Transverse colon (tissue), 3 donors: ENCODE data around the gene FEN1.
A peak's percentile ranks its signal among the peaks of the same experiment; 100 is the strongest.

Source experiments
- EP300 ChIP-seq: sonication (generic); formaldehyde crosslinking; IDR thresholded peaks from one replicate; pipeline ENCODE4 v1.6.1; 2017; ENCODE audit warnings: antibody characterized with exemption, low read depth
- POLR2A ChIP-seq: fragments of 450-650 bp; IDR thresholded peaks from one replicate; pipeline ENCODE4 v1.6.1; 2016; ENCODE audit warnings: antibody characterized with exemption, mild to moderate bottlenecking, moderate library complexity
- TF ChIP-seq, protein P1 (sequence below), 5 experiments: fragments of 200-600 bp in 3 of 5; fragments of 450-650 bp in 2 of 5; sonication (generic) in 3 of 5; IDR thresholded peaks; 1 replicate in 2 of 5; 2 replicates in 3 of 5; pipeline ENCODE4 v1.5.1; 2016 to 2017; ENCODE audit warnings: antibody characterized with exemption in 5 of 5, inconsistent platforms in 3 of 5, mild to moderate bottlenecking in 2 of 5, moderate library complexity in 1 of 5

DNA sequence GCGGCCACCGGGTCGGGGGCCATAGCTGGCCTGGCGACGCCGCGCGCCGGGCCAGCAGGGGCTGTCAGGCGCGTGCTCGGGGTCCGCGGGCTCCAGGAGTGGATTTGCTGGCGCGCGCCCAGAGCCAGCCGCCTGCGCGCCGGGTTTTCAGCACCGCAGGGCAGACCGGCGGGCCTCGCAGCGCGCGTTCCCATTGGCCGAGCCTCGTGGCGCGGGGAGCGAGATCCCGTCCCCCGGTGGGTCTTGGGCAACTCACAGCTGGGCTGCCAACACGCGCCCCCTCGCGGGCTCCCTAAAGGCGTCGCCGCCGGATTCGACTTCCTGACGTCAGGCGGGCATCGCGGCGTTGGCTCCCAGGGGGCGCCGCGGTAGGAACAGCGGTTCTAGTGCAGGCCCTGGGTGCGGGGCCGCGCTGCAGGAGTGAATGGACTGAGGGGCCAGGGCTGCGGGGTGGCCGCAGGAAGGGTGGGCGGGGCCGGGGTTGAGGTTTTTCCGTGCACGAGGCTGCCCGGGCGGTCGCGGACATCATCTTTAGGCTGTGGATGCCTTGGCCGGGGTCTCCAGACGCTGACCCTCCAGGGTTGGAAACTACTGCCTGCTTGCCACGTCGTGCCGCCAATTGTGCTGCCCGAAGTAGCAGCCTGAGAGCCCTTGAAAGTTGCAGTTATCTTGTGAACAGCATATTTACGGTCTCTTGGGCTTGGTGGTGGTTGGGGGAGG is 24.2 kb downstream of the FEN1 start, which contains the start of gene FADS1:
- TF ChIP-seq, protein P1, sequence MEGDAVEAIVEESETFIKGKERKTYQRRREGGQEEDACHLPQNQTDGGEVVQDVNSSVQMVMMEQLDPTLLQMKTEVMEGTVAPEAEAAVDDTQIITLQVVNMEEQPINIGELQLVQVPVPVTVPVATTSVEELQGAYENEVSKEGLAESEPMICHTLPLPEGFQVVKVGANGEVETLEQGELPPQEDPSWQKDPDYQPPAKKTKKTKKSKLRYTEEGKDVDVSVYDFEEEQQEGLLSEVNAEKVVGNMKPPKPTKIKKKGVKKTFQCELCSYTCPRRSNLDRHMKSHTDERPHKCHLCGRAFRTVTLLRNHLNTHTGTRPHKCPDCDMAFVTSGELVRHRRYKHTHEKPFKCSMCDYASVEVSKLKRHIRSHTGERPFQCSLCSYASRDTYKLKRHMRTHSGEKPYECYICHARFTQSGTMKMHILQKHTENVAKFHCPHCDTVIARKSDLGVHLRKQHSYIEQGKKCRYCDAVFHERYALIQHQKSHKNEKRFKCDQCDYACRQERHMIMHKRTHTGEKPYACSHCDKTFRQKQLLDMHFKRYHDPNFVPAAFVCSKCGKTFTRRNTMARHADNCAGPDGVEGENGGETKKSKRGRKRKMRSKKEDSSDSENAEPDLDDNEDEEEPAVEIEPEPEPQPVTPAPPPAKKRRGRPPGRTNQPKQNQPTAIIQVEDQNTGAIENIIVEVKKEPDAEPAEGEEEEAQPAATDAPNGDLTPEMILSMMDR (IDR thresholded peaks at IDR 0.05) = peak; percentile 31 to 47 (median 40)
- TF ChIP-seq EP300 (no peak), POLR2A (peak; percentile 14)
